SK-N-SH treated with all-trans-retinoic acid at 6 μM for 48 hours (cell line): ENCODE results near the gene CAVIN2.

Source experiments
- ATAC-seq: fragments of 200-7000 bp; cut with Tn5 transposase; 3 replicates; pipeline ENCODE4 v1.9.1; 2020; ENCODE audit warnings: mild to moderate bottlenecking, moderate library complexity
- ARNTL ChIP-seq: fragments of 450-650 bp; formaldehyde crosslinking; IDR thresholded peaks from 2 replicates; pipeline ENCODE4 v1.5.0; 2020; ENCODE audit warnings: low read depth, mild to moderate bottlenecking, moderate library complexity, borderline replicate concordance
- BACH2 ChIP-seq: fragments of 250-450 bp; sonication (Bioruptor Pico); IDR thresholded peaks from 2 replicates; pipeline ENCODE4 v1.9.0; 2021; ENCODE audit warnings: mild to moderate bottlenecking, borderline replicate concordance
- CSDC2 ChIP-seq: fragments of 250-450 bp; sonication (Bioruptor Pico); IDR thresholded peaks from 2 replicates; pipeline ENCODE4 v1.5.0; 2020; ENCODE audit warnings: mild to moderate bottlenecking, moderate library complexity
- GLIS3 ChIP-seq: fragments of 250-450 bp; sonication (Bioruptor Pico); IDR thresholded peaks from 2 replicates; pipeline ENCODE4 v1.5.0; 2020; ENCODE audit warnings: mild to moderate bottlenecking, moderate library complexity
- ISL1 ChIP-seq: fragments of 250-450 bp; sonication (Bioruptor Pico); IDR thresholded peaks from 2 replicates; pipeline ENCODE4 v2.1.2; 2022; ENCODE audit warnings: mild to moderate bottlenecking, moderate library complexity
- OSR1 ChIP-seq: fragments of 250-450 bp; sonication (Bioruptor Pico); IDR thresholded peaks from 2 replicates; pipeline ENCODE4 v1.8.0; 2022; ENCODE audit warnings: moderate library complexity, mild to moderate bottlenecking, inconsistent platforms
- POU6F1 ChIP-seq: fragments of 250-450 bp; sonication (Bioruptor Pico); IDR thresholded peaks from 2 replicates; pipeline ENCODE4 v1.8.0; 2021; ENCODE audit warnings: low read depth, mild to moderate bottlenecking, moderate library complexity, borderline replicate concordance
- PPARA ChIP-seq: fragments of 250-450 bp; sonication (Bioruptor Pico); IDR thresholded peaks from 2 replicates; pipeline ENCODE4 v1.5.0; 2020; ENCODE audit warnings: mild to moderate bottlenecking, borderline replicate concordance
- RARB ChIP-seq: fragments of 250-450 bp; sonication (Bioruptor Pico); IDR thresholded peaks from 2 replicates; pipeline ENCODE4 v1.8.0; 2021; ENCODE audit warnings: mild to moderate bottlenecking, moderate library complexity
- SNAI2 ChIP-seq: fragments of 250-450 bp; sonication (Bioruptor Pico); IDR thresholded peaks from 2 replicates; pipeline ENCODE4 v1.5.0; 2020; ENCODE audit warnings: mild to moderate bottlenecking, moderate library complexity
- TCF4 ChIP-seq: fragments of 250-450 bp; sonication (Bioruptor Pico); IDR thresholded peaks from 2 replicates; pipeline ENCODE4 v1.8.0; 2021; ENCODE audit warnings: mild to moderate bottlenecking, moderate library complexity, borderline replicate concordance
- TOX ChIP-seq: fragments of 250-450 bp; sonication (Bioruptor Pico); IDR thresholded peaks from 2 replicates; pipeline ENCODE4 v1.8.0; 2021; ENCODE audit warnings: mild to moderate bottlenecking, moderate library complexity, borderline replicate concordance
- TSHZ2 ChIP-seq: fragments of 250-450 bp; sonication (Bioruptor Pico); IDR thresholded peaks from 2 replicates; pipeline ENCODE4 v1.5.0; 2020; ENCODE audit warnings: mild to moderate bottlenecking, moderate library complexity
- ZC3H10 ChIP-seq: fragments of 250-450 bp; sonication (Bioruptor Pico); IDR thresholded peaks from 2 replicates; pipeline ENCODE4 v1.5.1; 2021; ENCODE audit warnings: mild to moderate bottlenecking, moderate library complexity
- ZFP3 ChIP-seq: fragments of 250-450 bp; sonication (Bioruptor Pico); IDR thresholded peaks from 2 replicates; pipeline ENCODE4 v1.5.0; 2020; ENCODE audit warnings: mild to moderate bottlenecking, moderate library complexity
- ZFP30 ChIP-seq: fragments of 450-650 bp; formaldehyde crosslinking; IDR thresholded peaks from 2 replicates; pipeline ENCODE4 v1.5.0; 2022; ENCODE audit warnings: mild to moderate bottlenecking, moderate library complexity
- ZNF565 ChIP-seq: fragments of 450-650 bp; formaldehyde crosslinking; conservative IDR thresholded peaks from 2 replicates; pipeline ENCODE4 v1.5.0; 2020; ENCODE audit warnings: low read depth, mild to moderate bottlenecking, moderate library complexity
- ZNF70 ChIP-seq: fragments of 450-650 bp; formaldehyde crosslinking; IDR thresholded peaks from 2 replicates; pipeline ENCODE4 v1.5.0; 2020; ENCODE audit warnings: mild to moderate bottlenecking, moderate library complexity
- TF ChIP-seq, protein P1 (sequence below): fragments of 250-450 bp; sonication (Bioruptor Pico); IDR thresholded peaks from 2 replicates; pipeline ENCODE4 v1.8.0; 2020; ENCODE audit warnings: mild to moderate bottlenecking, moderate library complexity, borderline replicate concordance
- TF ChIP-seq, protein P2 (sequence below): fragments of 250-450 bp; sonication (Bioruptor Pico); IDR thresholded peaks from 2 replicates; pipeline ENCODE4 v1.5.1; 2020; ENCODE audit warnings: low read depth, mild to moderate bottlenecking, moderate library complexity

The CAVIN2 gene

DNA sequence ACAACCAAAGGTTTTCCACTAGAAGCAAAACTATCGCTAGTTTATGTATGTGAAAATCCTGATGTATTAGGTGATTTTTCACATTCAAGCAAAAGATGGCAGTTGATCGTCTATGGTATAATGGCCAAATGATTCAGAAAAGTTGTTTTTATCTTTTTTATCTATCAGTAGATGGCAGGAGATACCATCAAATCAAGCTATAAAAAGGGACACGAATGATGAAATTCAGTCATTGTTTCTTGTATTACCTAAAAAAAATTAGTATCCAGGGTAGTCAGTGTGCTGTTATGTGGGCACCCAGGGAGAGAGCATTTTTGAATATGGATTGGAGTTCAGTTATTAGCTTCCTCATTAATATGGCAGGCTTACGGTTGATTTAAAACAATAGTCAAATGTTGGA, 22.9 kb upstream of the CAVIN2 start (continued):
- no peak for TF ChIP-seq TSHZ2 (CRISPR knock-in tag)
- TF ChIP-seq TCF4 (CRISPR knock-in tag): no peak
- no peak for TF ChIP-seq ZNF565 (CRISPR knock-in tag)
- no peak for TF ChIP-seq GLIS3 (CRISPR knock-in tag)

GRCh38 chr2:191869178-191869577, 22.3 kb upstream of the CAVIN2 start:
- TF ChIP-seq TSHZ2 (CRISPR knock-in tag) (no peak), TOX (CRISPR knock-in tag) (no peak), ZC3H10 (CRISPR knock-in tag) (no peak), ZNF565 (CRISPR knock-in tag) (no peak), SNAI2 (CRISPR knock-in tag) (no peak), OSR1 (CRISPR knock-in tag) (no peak), ZFP30 (CRISPR knock-in tag) (no peak), RARB (CRISPR knock-in tag) (no peak)
- TF ChIP-seq, protein P1, sequence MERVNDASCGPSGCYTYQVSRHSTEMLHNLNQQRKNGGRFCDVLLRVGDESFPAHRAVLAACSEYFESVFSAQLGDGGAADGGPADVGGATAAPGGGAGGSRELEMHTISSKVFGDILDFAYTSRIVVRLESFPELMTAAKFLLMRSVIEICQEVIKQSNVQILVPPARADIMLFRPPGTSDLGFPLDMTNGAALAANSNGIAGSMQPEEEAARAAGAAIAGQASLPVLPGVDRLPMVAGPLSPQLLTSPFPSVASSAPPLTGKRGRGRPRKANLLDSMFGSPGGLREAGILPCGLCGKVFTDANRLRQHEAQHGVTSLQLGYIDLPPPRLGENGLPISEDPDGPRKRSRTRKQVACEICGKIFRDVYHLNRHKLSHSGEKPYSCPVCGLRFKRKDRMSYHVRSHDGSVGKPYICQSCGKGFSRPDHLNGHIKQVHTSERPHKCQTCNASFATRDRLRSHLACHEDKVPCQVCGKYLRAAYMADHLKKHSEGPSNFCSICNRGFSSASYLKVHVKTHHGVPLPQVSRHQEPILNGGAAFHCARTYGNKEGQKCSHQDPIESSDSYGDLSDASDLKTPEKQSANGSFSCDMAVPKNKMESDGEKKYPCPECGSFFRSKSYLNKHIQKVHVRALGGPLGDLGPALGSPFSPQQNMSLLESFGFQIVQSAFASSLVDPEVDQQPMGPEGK (CRISPR knock-in tag): no peak
- ATAC-seq: no peak

- TF ChIP-seq CSDC2 (CRISPR knock-in tag) (no peak), TSHZ2 (CRISPR knock-in tag) (no peak), GLIS3 (CRISPR knock-in tag) (no peak), BACH2 (CRISPR knock-in tag) (no peak), RARB (CRISPR knock-in tag) (no peak), TOX (CRISPR knock-in tag) (no peak), TCF4 (CRISPR knock-in tag) (no peak), OSR1 (CRISPR knock-in tag) (no peak), ZFP30 (CRISPR knock-in tag) (no peak), ZNF70 (CRISPR knock-in tag) (no peak), ARNTL (CRISPR knock-in tag) (no peak), ISL1 (CRISPR knock-in tag) (no peak), POU6F1 (CRISPR knock-in tag) (no peak), ZFP3 (CRISPR knock-in tag) (no peak), PPARA (CRISPR knock-in tag) (no peak), SNAI2 (CRISPR knock-in tag) (no peak), ZC3H10 (CRISPR knock-in tag) (no peak)
- TF ChIP-seq, protein P1 (CRISPR knock-in tag): no peak
- TF ChIP-seq, protein P2, sequence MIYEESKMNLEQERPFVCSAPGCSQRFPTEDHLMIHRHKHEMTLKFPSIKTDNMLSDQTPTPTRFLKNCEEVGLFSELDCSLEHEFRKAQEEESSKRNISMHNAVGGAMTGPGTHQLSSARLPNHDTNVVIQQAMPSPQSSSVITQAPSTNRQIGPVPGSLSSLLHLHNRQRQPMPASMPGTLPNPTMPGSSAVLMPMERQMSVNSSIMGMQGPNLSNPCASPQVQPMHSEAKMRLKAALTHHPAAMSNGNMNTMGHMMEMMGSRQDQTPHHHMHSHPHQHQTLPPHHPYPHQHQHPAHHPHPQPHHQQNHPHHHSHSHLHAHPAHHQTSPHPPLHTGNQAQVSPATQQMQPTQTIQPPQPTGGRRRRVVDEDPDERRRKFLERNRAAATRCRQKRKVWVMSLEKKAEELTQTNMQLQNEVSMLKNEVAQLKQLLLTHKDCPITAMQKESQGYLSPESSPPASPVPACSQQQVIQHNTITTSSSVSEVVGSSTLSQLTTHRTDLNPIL: no peak
- TF ChIP-seq, all 23 proteins: peak for 0
- no peak for ATAC-seq
These were observed 20.6 kb upstream of the CAVIN2 start for GRCh38 chr2:191867507-191867847.
